HTR-8/SVneo (cell line): ENCODE data around the gene MCCC1.
A peak's percentile ranks its signal among the peaks of the same experiment; 100 is the strongest.
"Not testable (repeated sequence)": the region's sequence is repeated elsewhere in the genome, so short reads cannot be mapped to it uniquely, and the experiment has no call there.

Experiments
- DNase-seq: peaks from one replicate; pipeline ENCODE4 v3.0.0; 2011; ENCODE audit warnings: low spot score, mixed read lengths; ENCODE audit not compliant: insufficient read length
- FAIRE-seq: peaks from 2 replicates; lab custom pipeline; 2011; peaks lifted over from hg19 to GRCh38; lab: Jason Lieb, UNC

Gene MCCC1

GRCh38 chr3:183107372-183107771 is 8.1 kb upstream of the MCCC1 start:
- DNase-seq, FAIRE-seq: not testable (repeated sequence)

- no peak for DNase-seq
- no peak for FAIRE-seq
Observed at GRCh38 chr3:183106635-183107034, 7.3 kb upstream of the MCCC1 start.

- not testable (repeated sequence) for DNase-seq, FAIRE-seq
Observed at GRCh38 chr3:183103950-183104349, 4.7 kb upstream of the MCCC1 start.

GRCh38 chr3:183101040-183101439 is 1.7 kb upstream of the MCCC1 start:
- not testable (repeated sequence) for FAIRE-seq, DNase-seq

GRCh38 chr3:183100376-183100775 is 1.1 kb upstream of the MCCC1 start:
- DNase-seq, result no peak
- FAIRE-seq, result no peak

- FAIRE-seq, result no peak
Observed at GRCh38 chr3:183099838-183100204, 525 bp upstream of the MCCC1 start.

GRCh38 chr3:183098536-183099025 is 715 bp downstream of the MCCC1 start:
- DNase-seq (no peak), FAIRE-seq (no peak)

More at GRCh38 chr3:183099838-183100204, 525 bp upstream of the MCCC1 start:
- DNase-seq, result no peak

- no peak for FAIRE-seq
Observed at GRCh38 chr3:183094711-183095110, 4.6 kb downstream of the MCCC1 start.

GRCh38 chr3:183092256-183092655 is 7.0 kb downstream of the MCCC1 start:
- no peak for DNase-seq
- FAIRE-seq, result no peak

More at GRCh38 chr3:183094711-183095110, 4.6 kb downstream of the MCCC1 start:
- no peak for DNase-seq

- no peak for DNase-seq
- no peak for FAIRE-seq
Observed at GRCh38 chr3:183087184-183087583, 12.1 kb downstream of the MCCC1 start.

GRCh38 chr3:183085634-183086390 is 13.5 kb downstream of the MCCC1 start:
- no peak for FAIRE-seq

GRCh38 chr3:183082355-183082915 is 16.9 kb downstream of the MCCC1 start:
- DNase-seq (no peak), FAIRE-seq (no peak)

More at GRCh38 chr3:183085634-183086390, 13.5 kb downstream of the MCCC1 start:
- peak; percentile 23 for DNase-seq

GRCh38 chr3:183081459-183082183 is 17.7 kb downstream of the MCCC1 start:
- DNase-seq (no peak), FAIRE-seq (no peak)

- DNase-seq (no peak), FAIRE-seq (no peak)
Observed at GRCh38 chr3:183080628-183081027, 18.7 kb downstream of the MCCC1 start.

- DNase-seq, result no peak
- FAIRE-seq, result no peak
Observed at GRCh38 chr3:183074881-183075280, 24.4 kb downstream of the MCCC1 start.

- no peak for FAIRE-seq
- no peak for DNase-seq
Observed at GRCh38 chr3:183074261-183074660, 25.0 kb downstream of the MCCC1 start.

- FAIRE-seq, result no peak
- no peak for DNase-seq
Observed at GRCh38 chr3:183073839-183074238, 25.5 kb downstream of the MCCC1 start.

- no peak for FAIRE-seq
- no peak for DNase-seq
Observed at GRCh38 chr3:183070892-183071291, 28.4 kb downstream of the MCCC1 start.

- DNase-seq (no peak), FAIRE-seq (no peak)
Observed at GRCh38 chr3:183069086-183069485, 30.2 kb downstream of the MCCC1 start.

GRCh38 chr3:183066891-183067290 is 32.4 kb downstream of the MCCC1 start:
- not testable (repeated sequence) for FAIRE-seq

GRCh38 chr3:183064475-183064874 is 34.8 kb downstream of the MCCC1 start:
- FAIRE-seq (no peak), DNase-seq (no peak)

More at GRCh38 chr3:183066891-183067290, 32.4 kb downstream of the MCCC1 start:
- not testable (repeated sequence) for DNase-seq
